GM12878 (cell line): Measurements from ENCODE around the gene SEC24D. TPM values are rescaled to one million over a fixed set of nuclear protein-coding genes. Genes with fewer than 3 reads are reported as not detected.

ENCODE experiments used
- ATAC-seq: fragments of 200-7000 bp; cut with Tn5 transposase; 3 replicates; pipeline ENCODE4 v1.9.1; 2020; ENCODE audit warnings: mild to moderate bottlenecking, moderate library complexity
- BruUV-seq: library from RNA; stranded (reverse); fragments of 400-500 nt; replicated peaks from 2 replicates; lab custom pipeline; 2021; lab: Mats Ljungman, UMichigan
- CTCF ChIA-PET: fragments of 300-600 bp; sonication (Branson Sonifier 250); formaldehyde crosslinking; extraction: SDS; loops from one replicate; lab custom pipeline; 2021; ENCODE audit warnings: inconsistent platforms; lab: Yijun Ruan, JAX
- POLR2A ChIA-PET: fragments of 350-600 bp; formaldehyde crosslinking; extraction: SDS; loops from one replicate; lab custom pipeline; 2021; ENCODE audit warnings: inconsistent platforms; lab: Charles Lee
- RAD21 ChIA-PET: fragments of 300-600 bp; sonication (Branson Sonifier 250); formaldehyde crosslinking; loops from one replicate; lab custom pipeline; 2023; ENCODE audit warnings: antibody characterized with exemption; ENCODE audit not compliant: unreplicated experiment; lab: Charles Lee
- SMC1A ChIA-PET: fragments of 300-600 bp; sonication (Branson Sonifier 250); formaldehyde crosslinking; loops from one replicate; lab custom pipeline; 2023; ENCODE audit not compliant: unreplicated experiment, uncharacterized antibody; lab: Charles Lee
- DNase-seq: peaks from one replicate; pipeline ENCODE4 v3.0.0-alpha.2; 2011; ENCODE audit warnings: low read depth, low spot score
- FAIRE-seq: peaks from 3 replicates; lab custom pipeline; 2011; peaks lifted over from hg19 to GRCh38; lab: Jason Lieb, UNC
- H2AFZ ChIP-seq: 2 replicates; pipeline ENCODE4 v1.6.0; 2011; ENCODE audit warnings: low read depth, low read length, control low read depth; ENCODE audit not compliant: control insufficient read depth
- H3K27ac ChIP-seq: 2 replicates; pipeline ENCODE4 v1.5.1; 2011; ENCODE audit warnings: control low read depth; ENCODE audit not compliant: control insufficient read depth, insufficient read depth
- H3K27me3 ChIP-seq, 2 experiments: replicated peaks in 1 of 2; 2 replicates each; pipeline versions ENCODE4 v1.6.0 to v1.6.1; 2011; ENCODE audit warnings: low read length in 1 of 2; ENCODE audit not compliant: control insufficient read depth in 2 of 2, insufficient read depth in 2 of 2
- H3K36me3 ChIP-seq, 2 experiments: 2 replicates each; pipeline ENCODE4 v1.5.1; 2011; ENCODE audit warnings: low read length in 1 of 2; ENCODE audit not compliant: control insufficient read depth in 2 of 2, insufficient read depth in 2 of 2
- H3K4me1 ChIP-seq: 2 replicates; pipeline ENCODE4 v1.6.1; 2011; ENCODE audit warnings: mild to moderate bottlenecking, low read length, moderate library complexity, mixed read lengths; ENCODE audit not compliant: control insufficient read depth, insufficient read depth
- H3K4me2 ChIP-seq: 2 replicates; pipeline ENCODE4 v1.6.0; 2011; ENCODE audit warnings: control low read depth; ENCODE audit not compliant: control insufficient read depth, insufficient read depth
- H3K4me3 ChIP-seq: fragments of 200-600 bp; sonication (generic); 2 replicates; pipeline ENCODE4 v1.5.1; 2016
- H3K79me2 ChIP-seq: 2 replicates; pipeline ENCODE4 v1.6.0; 2011; ENCODE audit warnings: low read length; ENCODE audit not compliant: control insufficient read depth, insufficient read depth
- H3K9ac ChIP-seq: 2 replicates; pipeline ENCODE4 v1.8.0; 2011; ENCODE audit warnings: low read length, control low read depth, mixed read lengths; ENCODE audit not compliant: control insufficient read depth, insufficient read depth
- H3K9me3 ChIP-seq: replicated peaks from 3 replicates; pipeline ENCODE4 v1.5.1; 2011; ENCODE audit warnings: mild to moderate bottlenecking, low read length; ENCODE audit not compliant: control insufficient read depth, insufficient read depth
- H4K20me1 ChIP-seq: 2 replicates; pipeline ENCODE4 v1.6.0; 2011; ENCODE audit not compliant: control insufficient read depth, insufficient read depth
- ESRRA ChIP-seq: IDR thresholded peaks from 2 replicates; pipeline ENCODE4 v1.6.1; 2012; ENCODE audit warnings: mild to moderate bottlenecking, low read length, improper control_type of control experiment
- NR2C1 ChIP-seq: fragments of 450-650 bp; IDR thresholded peaks from 2 replicates; pipeline ENCODE4 v1.6.1; 2017; ENCODE audit warnings: antibody characterized with exemption, mild to moderate bottlenecking, moderate library complexity
- SREBF1 ChIP-seq: IDR thresholded peaks from 2 replicates; pipeline ENCODE4 v1.6.1; 2012; ENCODE audit warnings: mild to moderate bottlenecking, low read length
- WGBS: methylation state at CpG from one replicate; pipeline ENCODE4 v1.1.6; 2016; ENCODE audit warnings: low lambda C conversion rate; ENCODE audit not compliant: insufficient replicate concordance, insufficient coverage; ENCODE audit errors: missing lambda C conversion rate; 5-methylcytosine and 5-hydroxymethylcytosine counted together
- in situ Hi-C: fragments of 300-500 bp; cut with MboI; formaldehyde crosslinking; loops from 9 replicates; pipeline ENCODE4 v1.14.3; 2018; ENCODE audit warnings: mixed read lengths
- intact Hi-C: fragments of 100-400 bp; cut with micrococcal nuclease; formaldehyde crosslinking; loops from one replicate; pipeline ENCODE4 v1.14.2; 2022; ENCODE audit not compliant: unreplicated experiment
- polyA plus RNA-seq, 11 experiments: library from polyadenylated mRNA; depleted of rRNA in 4 of 11; unstranded in 6 of 11; stranded (reverse) in 5 of 11; fragments of >200 nt; fragmentation: Nextera tagmentation in 4 of 11; fragmentation: Illumina TruSeq in 1 of 11; extraction: Ambion mirVana in 4 of 11; extraction: Trizol in 1 of 11; gene quantifications; 1 replicate in 1 of 11; 2 replicates in 10 of 11; pipeline versions ENCODE4 v1.2.1 to v1.2.3, GENCODE V29; 2011 to 2016; ENCODE audit warnings: inconsistent platforms in 2 of 11, missing spikeins in 2 of 11, low read depth in 1 of 11
- total RNA-seq, 4 experiments: library from RNA; depleted of rRNA in 3 of 4; stranded (reverse); fragments of >200 nt in 3 of 4; fragmentation: Illumina TruSeq in 1 of 4; extraction: Trizol in 1 of 4; gene quantifications; 2 replicates each; pipeline versions ENCODE4 v1.2.1 to v1.2.3, GENCODE V29; 2013 to 2021
- TF ChIP-seq, protein P1 (sequence below): fragments of 450-650 bp; IDR thresholded peaks from 2 replicates; pipeline ENCODE4 v1.6.1; 2016; ENCODE audit warnings: mild to moderate bottlenecking, moderate library complexity, borderline replicate concordance
- TF ChIP-seq, protein P2 (sequence below): IDR thresholded peaks from 2 replicates; pipeline ENCODE4 v1.6.1; 2011; ENCODE audit warnings: low read depth, mild to moderate bottlenecking, low read length, moderate library complexity, borderline replicate concordance; ENCODE audit errors: extremely low read depth

SEC24D gene
- total and polyA plus RNA-seq, 10 of the 15 experiments (the other 5 are each of a cell fraction or from before 2014, with no cell fraction given) = 12.8 to 61.9 (median 25.6) TPM

DNA sequence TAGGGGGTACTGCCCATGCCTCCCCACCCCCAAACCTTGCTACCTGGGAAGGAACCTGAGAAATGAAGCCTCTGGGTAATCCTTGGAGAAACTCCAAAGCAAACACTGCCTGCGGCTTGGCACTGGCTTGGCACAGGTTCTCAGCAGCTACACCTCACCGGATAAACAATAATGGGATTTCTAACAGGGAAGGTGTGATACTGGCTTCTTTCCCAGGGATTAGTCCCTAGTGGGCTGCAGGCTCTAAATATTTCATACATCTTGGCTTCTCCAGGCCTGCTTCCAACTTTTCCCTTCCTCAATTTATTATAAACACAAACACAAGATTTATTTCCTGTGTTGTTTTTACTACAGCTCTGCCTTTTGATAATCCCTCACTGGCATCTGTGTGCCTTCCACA lies 12.5 kb downstream of the SEC24D start (continued):
- TF ChIP-seq ESRRA (no peak), NR2C1 (no peak)

DNA sequence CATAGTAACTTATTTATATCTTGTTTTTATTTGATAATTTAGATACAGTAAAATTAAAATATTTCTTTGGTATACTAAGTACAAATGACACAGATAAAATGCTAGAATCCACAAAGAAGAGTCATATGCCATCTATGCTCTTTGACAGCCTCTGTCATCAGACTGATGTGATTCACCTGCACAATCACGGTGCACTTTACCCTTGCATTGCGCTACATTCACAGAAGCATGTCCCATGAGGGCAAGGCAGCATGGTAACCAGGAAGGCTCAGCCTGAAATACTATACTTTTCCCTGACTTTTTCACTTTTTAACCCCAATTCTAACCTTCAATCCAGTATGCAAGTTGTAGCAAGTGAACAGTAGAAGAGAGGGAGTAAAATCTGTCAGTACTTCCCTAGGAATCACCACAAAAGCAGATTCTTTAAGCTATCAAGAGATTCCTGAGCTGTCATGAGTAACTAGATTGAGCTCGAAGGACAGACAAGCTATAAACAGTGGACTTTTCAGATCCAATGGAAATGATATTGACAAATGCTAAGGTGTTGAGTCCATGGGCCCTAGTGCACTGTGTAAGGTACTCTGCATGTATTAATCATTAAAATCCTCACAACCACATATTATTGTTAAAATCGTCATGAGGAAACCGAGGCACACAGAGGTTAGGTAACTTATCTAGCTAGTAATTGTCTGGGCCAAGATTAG lies 14.2 kb downstream of the SEC24D start:
- TF ChIP-seq, protein P1, sequence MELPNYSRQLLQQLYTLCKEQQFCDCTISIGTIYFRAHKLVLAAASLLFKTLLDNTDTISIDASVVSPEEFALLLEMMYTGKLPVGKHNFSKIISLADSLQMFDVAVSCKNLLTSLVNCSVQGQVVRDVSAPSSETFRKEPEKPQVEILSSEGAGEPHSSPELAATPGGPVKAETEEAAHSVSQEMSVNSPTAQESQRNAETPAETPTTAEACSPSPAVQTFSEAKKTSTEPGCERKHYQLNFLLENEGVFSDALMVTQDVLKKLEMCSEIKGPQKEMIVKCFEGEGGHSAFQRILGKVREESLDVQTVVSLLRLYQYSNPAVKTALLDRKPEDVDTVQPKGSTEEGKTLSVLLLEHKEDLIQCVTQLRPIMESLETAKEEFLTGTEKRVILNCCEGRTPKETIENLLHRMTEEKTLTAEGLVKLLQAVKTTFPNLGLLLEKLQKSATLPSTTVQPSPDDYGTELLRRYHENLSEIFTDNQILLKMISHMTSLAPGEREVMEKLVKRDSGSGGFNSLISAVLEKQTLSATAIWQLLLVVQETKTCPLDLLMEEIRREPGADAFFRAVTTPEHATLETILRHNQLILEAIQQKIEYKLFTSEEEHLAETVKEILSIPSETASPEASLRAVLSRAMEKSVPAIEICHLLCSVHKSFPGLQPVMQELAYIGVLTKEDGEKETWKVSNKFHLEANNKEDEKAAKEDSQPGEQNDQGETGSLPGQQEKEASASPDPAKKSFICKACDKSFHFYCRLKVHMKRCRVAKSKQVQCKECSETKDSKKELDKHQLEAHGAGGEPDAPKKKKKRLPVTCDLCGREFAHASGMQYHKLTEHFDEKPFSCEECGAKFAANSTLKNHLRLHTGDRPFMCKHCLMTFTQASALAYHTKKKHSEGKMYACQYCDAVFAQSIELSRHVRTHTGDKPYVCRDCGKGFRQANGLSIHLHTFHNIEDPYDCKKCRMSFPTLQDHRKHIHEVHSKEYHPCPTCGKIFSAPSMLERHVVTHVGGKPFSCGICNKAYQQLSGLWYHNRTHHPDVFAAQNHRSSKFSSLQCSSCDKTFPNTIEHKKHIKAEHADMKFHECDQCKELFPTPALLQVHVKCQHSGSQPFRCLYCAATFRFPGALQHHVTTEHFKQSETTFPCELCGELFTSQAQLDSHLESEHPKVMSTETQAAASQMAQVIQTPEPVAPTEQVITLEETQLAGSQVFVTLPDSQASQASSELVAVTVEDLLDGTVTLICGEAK = no peak
- no peak for TF ChIP-seq SREBF1
- TF ChIP-seq, protein P2, sequence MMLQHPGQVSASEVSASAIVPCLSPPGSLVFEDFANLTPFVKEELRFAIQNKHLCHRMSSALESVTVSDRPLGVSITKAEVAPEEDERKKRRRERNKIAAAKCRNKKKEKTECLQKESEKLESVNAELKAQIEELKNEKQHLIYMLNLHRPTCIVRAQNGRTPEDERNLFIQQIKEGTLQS = no peak
- no peaks in the 10 kb centered on the region for H3K27me3 ChIP-seq
- H3K79me2 ChIP-seq = peaks cover 33% of the 10 kb centered on the region
- H4K20me1 ChIP-seq = no peaks in the 10 kb centered on the region
- WGBS = 96% methylated on average over 5 of the region's 5 CpGs
- no peak overlapping the region for H3K9ac ChIP-seq
- intact Hi-C loops (no loop called here), in situ Hi-C loops (no loop called here)
- ChIA-PET POLR2A (interaction anchor here (1.2 kb wide), 1 partner anchor 25 kb away, joined by 4 read pairs; no protein-coding TSS in a partner anchor), CTCF (interaction anchor here (1.0 to 1.2 kb wide), 3 partner anchors 13 to 51 kb away, joined by 3 to 4 read pairs (median 4); no protein-coding TSS in a partner anchor), SMC1A (interaction anchor here (1.2 to 1.7 kb wide), 2 partner anchors 11 to 13 kb away, joined by 3 to 5 read pairs; no protein-coding TSS in a partner anchor), RAD21 (no interaction called here)
- no peak overlapping the region for H3K27ac ChIP-seq
- DNase-seq (no peak), ATAC-seq (no peak), FAIRE-seq (no peak)
- H3K4me2 ChIP-seq = no peak overlapping the region
- peaks cover 8% of the 10 kb centered on the region for H3K4me1 ChIP-seq
- no peak overlapping the region for H2AFZ ChIP-seq
- no TSS peak for BruUV-seq
- H3K4me3 ChIP-seq = no peak overlapping the region
- no peaks in the 10 kb centered on the region for H3K9me3 ChIP-seq
- H3K36me3 ChIP-seq = peaks cover 2 to 35% of the 10 kb centered on the region in 2 experiments; a peak in 3 of 4 replicates
